DND-41 (cell line): ENCODE measurements around the gene NSG1.

ENCODE experiments used
- ATAC-seq: fragments of 200-7000 bp; cut with Tn5 transposase; 3 replicates; pipeline ENCODE4 v1.9.1; 2021; ENCODE audit warnings: low read depth; ENCODE audit not compliant: insufficient read depth
- DNase-seq: peaks from one replicate; pipeline ENCODE4 v3.0.0-alpha.2; 2020
- H2AFZ ChIP-seq: 2 replicates; pipeline ENCODE4 v1.6.0; 2012; ENCODE audit warnings: low read depth, low read length
- H3K27ac ChIP-seq: 2 replicates; pipeline ENCODE4 v1.5.1; 2012; ENCODE audit warnings: low read length, inconsistent platforms
- H3K27me3 ChIP-seq: fragments of 200-600 bp; sonication (generic); 2 replicates; pipeline ENCODE4 v1.6.0; 2012; ENCODE audit warnings: low read length, mild to moderate bottlenecking, inconsistent platforms; ENCODE audit not compliant: insufficient read depth, poor library complexity
- H3K36me3 ChIP-seq: 2 replicates; pipeline ENCODE4 v1.5.1; 2012; ENCODE audit warnings: low read length, inconsistent platforms; ENCODE audit not compliant: insufficient read depth
- H3K4me1 ChIP-seq: 2 replicates; pipeline ENCODE4 v1.5.1; 2012; ENCODE audit warnings: mild to moderate bottlenecking, low read length; ENCODE audit not compliant: insufficient read depth
- H3K4me2 ChIP-seq: 2 replicates; pipeline ENCODE4 v1.6.0; 2012; ENCODE audit warnings: mild to moderate bottlenecking, moderate library complexity, low read length, inconsistent platforms; ENCODE audit not compliant: insufficient read depth
- H3K4me3 ChIP-seq, 2 experiments: fragments of 200-600 bp in 1 of 2; shearing (Covaris generic) in 1 of 2; 2 replicates each; pipeline ENCODE4 v1.5.1; 2012 to 2016; ENCODE audit warnings: inconsistent platforms in 2 of 2, low read length in 2 of 2, mild to moderate bottlenecking in 2 of 2, low read depth in 1 of 2, moderate library complexity in 1 of 2
- H3K79me2 ChIP-seq: 2 replicates; pipeline ENCODE4 v1.6.0; 2012; ENCODE audit warnings: low read length, inconsistent platforms; ENCODE audit not compliant: insufficient read depth
- H3K9ac ChIP-seq: 2 replicates; pipeline ENCODE4 v1.6.0; 2012; ENCODE audit warnings: low read depth, mild to moderate bottlenecking, inconsistent platforms, low read length, moderate library complexity
- H3K9me3 ChIP-seq: 2 replicates; pipeline ENCODE4 v1.5.1; 2012; ENCODE audit warnings: low read length, moderate library complexity, mild to moderate bottlenecking, inconsistent platforms; ENCODE audit not compliant: insufficient read depth, severe bottlenecking
- H4K20me1 ChIP-seq: 2 replicates; pipeline ENCODE4 v1.6.0; 2012; ENCODE audit warnings: low read length; ENCODE audit not compliant: insufficient read depth
- EZH2 ChIP-seq: IDR thresholded peaks from 3 replicates; pipeline ENCODE4 v1.6.1; 2012; ENCODE audit warnings: borderline replicate concordance, low read depth, mild to moderate bottlenecking, moderate library complexity, low read length, inconsistent platforms; ENCODE audit not compliant: severe bottlenecking
- TF ChIP-seq, protein P1 (sequence below): IDR thresholded peaks from 2 replicates; pipeline ENCODE4 v1.5.1; 2012; ENCODE audit warnings: borderline replicate concordance, low read length, moderate library complexity, mild to moderate bottlenecking; ENCODE audit not compliant: poor library complexity, severe bottlenecking; ENCODE audit errors: extremely low read depth

NSG1 gene

DNA sequence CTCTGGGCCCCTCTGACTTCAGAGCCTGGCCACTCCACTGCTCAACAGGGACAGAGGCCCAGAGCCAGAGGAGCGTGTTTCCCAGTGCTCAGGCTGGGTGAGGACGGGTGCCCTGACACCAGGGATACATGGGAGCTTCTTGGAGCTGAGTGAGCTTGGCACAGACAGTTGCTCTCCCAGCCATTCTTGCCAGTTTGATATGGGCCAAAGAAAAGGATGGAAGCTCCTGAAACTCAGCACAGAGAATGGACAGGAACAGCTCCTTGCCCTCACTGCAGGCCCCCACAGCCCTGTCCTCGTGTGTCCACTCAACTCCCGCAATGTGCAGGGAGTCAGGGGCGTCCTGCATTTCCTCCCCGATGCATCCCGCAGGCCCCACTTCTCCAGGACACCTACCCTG lies 38.8 kb downstream of the NSG1 start:
- no peak overlapping the region for H3K4me2 ChIP-seq
- H3K9me3 ChIP-seq = no peaks in the 10 kb centered on the region
- peaks cover 53% of the 10 kb centered on the region for H3K36me3 ChIP-seq
- DNase-seq = no peak
- H2AFZ ChIP-seq = no peak overlapping the region
- H3K27ac ChIP-seq = no peak overlapping the region
- H3K4me1 ChIP-seq = no peaks in the 10 kb centered on the region
- H3K4me3 ChIP-seq = no peak overlapping the region
- no peak overlapping the region for H3K9ac ChIP-seq
- no peaks in the 10 kb centered on the region for H3K79me2 ChIP-seq
- no peak for ATAC-seq
- H4K20me1 ChIP-seq = peaks cover 3% of the 10 kb centered on the region; the same call in 1 of the 2 replicates
- TF ChIP-seq EZH2 = no peak
- TF ChIP-seq, protein P1, sequence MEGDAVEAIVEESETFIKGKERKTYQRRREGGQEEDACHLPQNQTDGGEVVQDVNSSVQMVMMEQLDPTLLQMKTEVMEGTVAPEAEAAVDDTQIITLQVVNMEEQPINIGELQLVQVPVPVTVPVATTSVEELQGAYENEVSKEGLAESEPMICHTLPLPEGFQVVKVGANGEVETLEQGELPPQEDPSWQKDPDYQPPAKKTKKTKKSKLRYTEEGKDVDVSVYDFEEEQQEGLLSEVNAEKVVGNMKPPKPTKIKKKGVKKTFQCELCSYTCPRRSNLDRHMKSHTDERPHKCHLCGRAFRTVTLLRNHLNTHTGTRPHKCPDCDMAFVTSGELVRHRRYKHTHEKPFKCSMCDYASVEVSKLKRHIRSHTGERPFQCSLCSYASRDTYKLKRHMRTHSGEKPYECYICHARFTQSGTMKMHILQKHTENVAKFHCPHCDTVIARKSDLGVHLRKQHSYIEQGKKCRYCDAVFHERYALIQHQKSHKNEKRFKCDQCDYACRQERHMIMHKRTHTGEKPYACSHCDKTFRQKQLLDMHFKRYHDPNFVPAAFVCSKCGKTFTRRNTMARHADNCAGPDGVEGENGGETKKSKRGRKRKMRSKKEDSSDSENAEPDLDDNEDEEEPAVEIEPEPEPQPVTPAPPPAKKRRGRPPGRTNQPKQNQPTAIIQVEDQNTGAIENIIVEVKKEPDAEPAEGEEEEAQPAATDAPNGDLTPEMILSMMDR = no peak
- no peaks in the 10 kb centered on the region for H3K27me3 ChIP-seq

DNA sequence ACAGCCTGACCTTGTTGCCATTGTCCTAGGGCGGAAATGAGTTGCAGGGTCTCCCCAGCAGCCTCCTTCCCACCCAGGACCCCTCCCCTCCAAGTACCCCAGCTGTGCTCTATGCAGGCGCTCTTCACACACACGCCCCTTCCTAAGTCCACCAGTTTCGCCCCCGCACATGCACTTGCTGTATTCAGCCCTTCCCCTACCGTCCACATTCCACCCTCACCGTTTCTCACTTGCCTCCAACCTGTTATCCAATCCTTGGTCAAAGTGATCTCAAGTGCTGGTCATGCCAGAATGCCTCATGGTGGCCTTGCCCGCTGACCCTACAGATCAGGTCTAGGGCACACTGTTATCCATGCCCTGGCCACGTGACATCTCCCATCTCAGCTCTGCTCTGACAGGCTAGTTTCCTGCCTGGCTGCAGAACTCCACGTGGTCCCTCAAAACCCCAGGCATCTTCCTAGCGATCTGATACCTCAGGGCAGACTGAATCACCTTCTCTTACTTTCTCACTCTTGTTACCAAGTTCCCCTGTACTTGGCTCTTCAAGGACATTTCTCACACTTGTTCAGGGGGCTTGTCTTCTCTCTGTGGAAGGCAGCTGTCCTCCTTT lies 39.7 kb downstream of the NSG1 start:
- Histone ChIP-seq H3K79me2 (no peaks in the 10 kb centered on the region), H2AFZ (no peak overlapping the region), H3K36me3 (peaks cover 47% of the 10 kb centered on the region), H3K27me3 (no peaks in the 10 kb centered on the region), H3K27ac (no peak overlapping the region), H3K9me3 (no peaks in the 10 kb centered on the region), H4K20me1 (peaks cover 3% of the 10 kb centered on the region; the same call in 1 of the 2 replicates), H3K4me3 (no peak overlapping the region), H3K9ac (no peak overlapping the region), H3K4me1 (no peaks in the 10 kb centered on the region), H3K4me2 (no peak overlapping the region)
- TF ChIP-seq EZH2 = no peak
- TF ChIP-seq, protein P1 = no peak
- no peak for ATAC-seq
- no peak for DNase-seq

DNA sequence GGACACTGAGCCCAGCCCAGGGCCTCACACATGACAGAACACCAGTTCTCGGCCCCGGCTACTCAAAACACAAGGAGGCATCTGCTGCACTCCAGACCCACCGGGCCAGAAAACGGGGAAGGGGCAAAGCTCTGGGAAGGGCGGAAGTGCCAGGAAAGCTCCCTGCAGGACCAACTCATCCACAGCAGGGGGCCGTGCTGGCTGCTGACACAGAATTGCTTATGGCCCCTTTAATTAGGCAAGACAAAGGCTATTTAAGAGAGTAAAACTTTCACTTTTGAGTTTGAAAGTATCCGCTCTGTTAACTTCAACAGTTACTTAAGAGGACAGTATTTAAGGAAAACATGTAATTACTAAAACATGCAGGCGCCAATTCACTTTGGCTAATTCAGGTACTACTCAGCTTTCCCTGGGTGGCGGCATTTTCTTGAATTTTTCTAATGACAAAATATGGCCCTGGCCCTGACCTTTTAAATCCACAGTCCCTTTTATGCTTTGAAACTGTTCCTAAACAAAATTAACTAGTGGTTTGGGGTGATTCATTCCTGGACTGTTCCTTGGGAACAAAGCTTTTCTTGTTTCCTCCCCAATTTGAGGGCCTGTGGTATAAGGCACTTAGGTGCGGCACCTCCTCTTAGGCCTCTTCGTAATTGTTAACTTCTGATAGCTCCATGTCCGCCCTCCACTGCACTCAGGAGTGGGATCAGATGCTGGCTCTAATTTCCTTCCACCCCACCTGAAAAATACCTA lies 40.4 kb downstream of the NSG1 start:
- Histone ChIP-seq H3K79me2 (no peaks in the 10 kb centered on the region), H3K9me3 (no peaks in the 10 kb centered on the region), H2AFZ (no peak overlapping the region), H3K4me1 (no peaks in the 10 kb centered on the region), H3K4me3 (no peak overlapping the region), H3K27ac (no peak overlapping the region), H3K36me3 (peaks cover 42% of the 10 kb centered on the region), H3K27me3 (no peaks in the 10 kb centered on the region), H4K20me1 (peaks cover 3% of the 10 kb centered on the region; the same call in 1 of the 2 replicates), H3K4me2 (no peak overlapping the region), H3K9ac (no peak overlapping the region)
- ATAC-seq (no peak), DNase-seq (no peak)
- TF ChIP-seq EZH2 = no peak
- TF ChIP-seq, protein P1 = no peak
